ENCODE results near the gene KIF26A.

Gene KIF26A

DNA sequence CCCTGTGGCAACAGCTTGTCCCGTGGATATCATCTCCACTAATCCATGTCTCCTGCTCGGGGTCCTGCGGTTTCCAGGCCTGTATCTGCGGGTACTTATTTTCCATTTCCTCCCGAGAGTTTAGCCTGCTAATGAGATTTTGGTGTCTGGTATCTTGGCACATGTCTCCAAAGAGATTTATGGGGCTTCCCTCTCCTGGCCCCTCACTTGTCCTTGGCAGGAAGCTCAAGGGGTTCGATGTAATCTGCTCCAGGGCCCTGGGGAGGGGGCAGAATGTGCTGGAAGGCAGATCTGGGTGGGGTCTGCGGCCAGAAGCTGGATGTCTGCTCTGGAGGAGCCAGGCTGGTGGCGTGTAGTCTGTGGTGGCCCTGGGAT, 85.7 kb downstream of the KIF26A start:
- Histone ChIP-seq H3K36me3 (ENCODE audit: control insufficient read depth in 2 of 2, insufficient read depth in 1 of 2, low read length in 2 of 2) (no peaks in the 10 kb centered on the region), H3K27ac (ENCODE audit: extremely low read depth, low read depth, low read length) (no peak overlapping the region)
- POLR2A ChIA-PET, result no interaction called here

DNA sequence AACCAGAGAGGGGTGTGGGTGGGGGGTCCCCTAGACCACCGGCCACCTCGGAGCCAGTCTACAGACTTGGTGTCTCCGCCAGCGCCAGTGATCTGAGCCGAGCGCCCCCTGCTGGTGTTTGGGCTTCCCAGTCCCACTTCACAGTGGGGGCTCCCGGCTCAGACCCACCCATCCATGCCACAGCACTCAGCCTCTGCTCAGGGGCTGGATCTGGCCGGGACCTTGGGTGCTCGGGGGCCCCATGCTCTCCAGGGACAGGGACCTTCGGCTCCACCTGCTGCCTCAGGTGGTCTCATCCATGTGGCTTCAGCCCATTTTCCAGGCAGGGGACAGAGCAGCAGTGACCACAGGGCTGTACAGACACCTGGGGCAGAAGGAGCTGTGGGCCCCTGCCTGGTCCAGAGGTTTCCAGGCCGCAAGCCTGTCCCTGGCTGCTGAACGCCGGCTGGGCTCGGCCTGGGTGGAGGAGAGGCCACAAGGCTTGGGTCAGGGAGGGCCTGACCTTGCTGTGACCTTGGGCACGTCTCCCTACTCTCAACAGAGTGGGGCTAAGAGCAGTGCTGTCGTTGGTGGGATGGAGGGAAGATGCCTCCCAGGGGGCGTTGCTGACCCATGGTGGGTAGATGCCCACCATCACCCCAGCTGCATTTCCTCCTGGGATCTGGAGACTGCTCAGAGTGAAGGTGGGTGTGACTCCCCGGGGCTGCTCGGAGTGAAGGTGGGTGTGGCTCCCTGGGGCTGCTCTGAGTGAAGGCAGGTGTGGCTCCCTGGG, 86.3 kb downstream of the KIF26A start:
- Histone ChIP-seq H3K9me3 (ENCODE audit: control insufficient read depth, insufficient read depth, low read depth, low read length) (no peaks in the 10 kb centered on the region), H3K27ac (ENCODE audit: extremely low read depth, low read depth, low read length) (no peak overlapping the region), H3K4me1 (ENCODE audit: control insufficient read depth, insufficient read depth, low read length) (no peaks in the 10 kb centered on the region), H3K4me3 (ENCODE audit: low read depth, low read length) (no peak overlapping the region), H3K36me3 (ENCODE audit: control insufficient read depth in 2 of 2, insufficient read depth in 1 of 2, low read length in 2 of 2) (no peaks in the 10 kb centered on the region)
- ChIA-PET POLR2A (interaction anchor here (0.7 kb wide), 1 partner anchor 500 kb away, joined by 4 read pairs; the partner anchor contains the start of gene ADSS1), CTCF (interaction anchor here (0.7 to 1.0 kb wide), 6 partner anchors 19 to 238 kb away, joined by 3 to 12 read pairs (median 3); no protein-coding TSS in a partner anchor)
- no peak for TF ChIP-seq ZNF830 (tag by site-specific recombination; IDR thresholded peaks at IDR 0.05; ENCODE audit: low read depth)
- TF ChIP-seq, protein P1, sequence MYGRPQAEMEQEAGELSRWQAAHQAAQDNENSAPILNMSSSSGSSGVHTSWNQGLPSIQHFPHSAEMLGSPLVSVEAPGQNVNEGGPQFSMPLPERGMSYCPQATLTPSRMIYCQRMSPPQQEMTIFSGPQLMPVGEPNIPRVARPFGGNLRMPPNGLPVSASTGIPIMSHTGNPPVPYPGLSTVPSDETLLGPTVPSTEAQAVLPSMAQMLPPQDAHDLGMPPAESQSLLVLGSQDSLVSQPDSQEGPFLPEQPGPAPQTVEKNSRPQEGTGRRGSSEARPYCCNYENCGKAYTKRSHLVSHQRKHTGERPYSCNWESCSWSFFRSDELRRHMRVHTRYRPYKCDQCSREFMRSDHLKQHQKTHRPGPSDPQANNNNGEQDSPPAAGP (tag by site-specific recombination; IDR thresholded peaks at IDR 0.05), result peak; percentile 60; the same call in 1 of the 2 replicates
- TF ChIP-seq KLF9 (tag by site-specific recombination; IDR thresholded peaks at IDR 0.05; ENCODE audit: low read depth), result 0 out of 2 replicates have a peak, but pooled peaks have one; percentile 40
- TF ChIP-seq ZNF138 (tag by site-specific recombination; IDR thresholded peaks at IDR 0.05; ENCODE audit: borderline replicate concordance), result no peak
- TF ChIP-seq, protein P2, sequence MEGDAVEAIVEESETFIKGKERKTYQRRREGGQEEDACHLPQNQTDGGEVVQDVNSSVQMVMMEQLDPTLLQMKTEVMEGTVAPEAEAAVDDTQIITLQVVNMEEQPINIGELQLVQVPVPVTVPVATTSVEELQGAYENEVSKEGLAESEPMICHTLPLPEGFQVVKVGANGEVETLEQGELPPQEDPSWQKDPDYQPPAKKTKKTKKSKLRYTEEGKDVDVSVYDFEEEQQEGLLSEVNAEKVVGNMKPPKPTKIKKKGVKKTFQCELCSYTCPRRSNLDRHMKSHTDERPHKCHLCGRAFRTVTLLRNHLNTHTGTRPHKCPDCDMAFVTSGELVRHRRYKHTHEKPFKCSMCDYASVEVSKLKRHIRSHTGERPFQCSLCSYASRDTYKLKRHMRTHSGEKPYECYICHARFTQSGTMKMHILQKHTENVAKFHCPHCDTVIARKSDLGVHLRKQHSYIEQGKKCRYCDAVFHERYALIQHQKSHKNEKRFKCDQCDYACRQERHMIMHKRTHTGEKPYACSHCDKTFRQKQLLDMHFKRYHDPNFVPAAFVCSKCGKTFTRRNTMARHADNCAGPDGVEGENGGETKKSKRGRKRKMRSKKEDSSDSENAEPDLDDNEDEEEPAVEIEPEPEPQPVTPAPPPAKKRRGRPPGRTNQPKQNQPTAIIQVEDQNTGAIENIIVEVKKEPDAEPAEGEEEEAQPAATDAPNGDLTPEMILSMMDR (tag by site-specific recombination; IDR thresholded peaks at IDR 0.05), result 0 out of 2 replicates have a peak, but pooled peaks have one; percentile 40
- TF ChIP-seq ZBTB7A (tag by site-specific recombination; IDR thresholded peaks at IDR 0.05; ENCODE audit: low read depth), result no peak
- no peak for TF ChIP-seq ZFP69B (tag by site-specific recombination; IDR thresholded peaks at IDR 0.05)
- TF ChIP-seq, protein P3, sequence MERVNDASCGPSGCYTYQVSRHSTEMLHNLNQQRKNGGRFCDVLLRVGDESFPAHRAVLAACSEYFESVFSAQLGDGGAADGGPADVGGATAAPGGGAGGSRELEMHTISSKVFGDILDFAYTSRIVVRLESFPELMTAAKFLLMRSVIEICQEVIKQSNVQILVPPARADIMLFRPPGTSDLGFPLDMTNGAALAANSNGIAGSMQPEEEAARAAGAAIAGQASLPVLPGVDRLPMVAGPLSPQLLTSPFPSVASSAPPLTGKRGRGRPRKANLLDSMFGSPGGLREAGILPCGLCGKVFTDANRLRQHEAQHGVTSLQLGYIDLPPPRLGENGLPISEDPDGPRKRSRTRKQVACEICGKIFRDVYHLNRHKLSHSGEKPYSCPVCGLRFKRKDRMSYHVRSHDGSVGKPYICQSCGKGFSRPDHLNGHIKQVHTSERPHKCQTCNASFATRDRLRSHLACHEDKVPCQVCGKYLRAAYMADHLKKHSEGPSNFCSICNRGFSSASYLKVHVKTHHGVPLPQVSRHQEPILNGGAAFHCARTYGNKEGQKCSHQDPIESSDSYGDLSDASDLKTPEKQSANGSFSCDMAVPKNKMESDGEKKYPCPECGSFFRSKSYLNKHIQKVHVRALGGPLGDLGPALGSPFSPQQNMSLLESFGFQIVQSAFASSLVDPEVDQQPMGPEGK (tag by site-specific recombination; IDR thresholded peaks at IDR 0.05), result peak; percentile 56
- peak; percentile 18; the same call in 1 of the 2 replicates for TF ChIP-seq ZNF654 (tag by site-specific recombination; IDR thresholded peaks at IDR 0.05; ENCODE audit: low read depth)
- TF ChIP-seq ZBTB17 (tag by site-specific recombination; IDR thresholded peaks at IDR 0.05), result peak; percentile 52; the same call in 1 of the 2 replicates
- TF ChIP-seq, protein P4, sequence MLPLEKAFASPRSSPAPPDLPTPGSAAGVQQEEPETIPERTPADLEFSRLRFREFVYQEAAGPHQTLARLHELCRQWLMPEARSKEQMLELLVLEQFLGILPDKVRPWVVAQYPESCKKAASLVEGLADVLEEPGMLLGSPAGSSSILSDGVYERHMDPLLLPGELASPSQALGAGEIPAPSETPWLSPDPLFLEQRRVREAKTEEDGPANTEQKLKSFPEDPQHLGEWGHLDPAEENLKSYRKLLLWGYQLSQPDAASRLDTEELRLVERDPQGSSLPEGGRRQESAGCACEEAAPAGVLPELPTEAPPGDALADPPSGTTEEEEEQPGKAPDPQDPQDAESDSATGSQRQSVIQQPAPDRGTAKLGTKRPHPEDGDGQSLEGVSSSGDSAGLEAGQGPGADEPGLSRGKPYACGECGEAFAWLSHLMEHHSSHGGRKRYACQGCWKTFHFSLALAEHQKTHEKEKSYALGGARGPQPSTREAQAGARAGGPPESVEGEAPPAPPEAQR (tag by site-specific recombination; IDR thresholded peaks at IDR 0.05), result no peak
- no peak for TF ChIP-seq ZNF292 (tag by site-specific recombination; IDR thresholded peaks at IDR 0.05; ENCODE audit: borderline replicate concordance, low read depth)
- peak; percentile 59; the same call in 1 of the 2 replicates for TF ChIP-seq ZIC2 (tag by site-specific recombination; IDR thresholded peaks at IDR 0.05)
- no peak for TF ChIP-seq OSR2 (tag by site-specific recombination; IDR thresholded peaks at IDR 0.05)
- no peak for TF ChIP-seq ZNF214 (tag by site-specific recombination; IDR thresholded peaks at IDR 0.05; ENCODE audit: borderline replicate concordance)
- peak; percentile 62 for TF ChIP-seq EGR2 (tag by site-specific recombination; IDR thresholded peaks at IDR 0.05; ENCODE audit: low read depth)
- peak; percentile 41; the same call in 1 of the 2 replicates for TF ChIP-seq ZFHX2 (tag by site-specific recombination; conservative IDR thresholded peaks at IDR 0.05)
- TF ChIP-seq YY2 (tag by site-specific recombination; IDR thresholded peaks at IDR 0.05), result no peak
- peak; percentile 65 for TF ChIP-seq KLF1 (tag by site-specific recombination; IDR thresholded peaks at IDR 0.05)
- no peak for TF ChIP-seq KLF10 (tag by site-specific recombination; IDR thresholded peaks at IDR 0.05)
- TF ChIP-seq ZNF157 (tag by site-specific recombination; IDR thresholded peaks at IDR 0.05), result no peak
- TF ChIP-seq ZNF366 (tag by site-specific recombination; conservative IDR thresholded peaks at IDR 0.05), result no peak

More for the DNA sequence above, 85.7 kb downstream of the KIF26A start:
- H3K4me1 ChIP-seq (ENCODE audit: control insufficient read depth, insufficient read depth, low read length), result no peaks in the 10 kb centered on the region
- CTCF ChIA-PET, result interaction anchor here (0.6 to 1.1 kb wide), 7 partner anchors 18 to 840 kb away, joined by 3 to 4 read pairs (median 3); no protein-coding TSS in a partner anchor
- H3K9me3 ChIP-seq (ENCODE audit: control insufficient read depth, insufficient read depth, low read depth, low read length), result no peaks in the 10 kb centered on the region
- H3K4me3 ChIP-seq (ENCODE audit: low read depth, low read length), result no peak overlapping the region
- TF ChIP-seq SP3 (tag by site-specific recombination; IDR thresholded peaks at IDR 0.05) (no peak), ZBTB17 (tag by site-specific recombination; IDR thresholded peaks at IDR 0.05) (peak; percentile 62; the same call in 1 of the 2 replicates)

All from HEK293 (cell line).